T-helper 1 cell treated with Interleukin-12 subunit alpha and Interleukin-12 subunit beta and Interleukin-4 antibody, amounts not matched to agents 30 μg/mL and 1 μg/mL, for 36 hours (primary cell): Measurements from ENCODE around the gene DAP.

Experiments used
- H3K27ac Mint-ChIP-seq: one replicate; pipeline ENCODE4 v1.8.0; 2021; ENCODE audit warnings: mild to moderate bottlenecking, mixed read lengths
- H3K27me3 Mint-ChIP-seq: one replicate; pipeline ENCODE4 v1.8.0; 2021; ENCODE audit warnings: low read depth, mixed read lengths
- H3K36me3 Mint-ChIP-seq: one replicate; pipeline ENCODE4 v1.8.0; 2021; ENCODE audit warnings: low read depth, mixed read lengths
- H3K4me1 Mint-ChIP-seq: one replicate; pipeline ENCODE4 v1.8.0; 2021; ENCODE audit warnings: low read depth, mixed read lengths
- H3K4me3 Mint-ChIP-seq: one replicate; pipeline ENCODE4 v1.8.0; 2021; ENCODE audit warnings: mild to moderate bottlenecking, moderate library complexity, mixed read lengths
- H3K9me3 Mint-ChIP-seq: one replicate; pipeline ENCODE4 v1.8.0; 2021; ENCODE audit warnings: mixed read lengths

The DAP gene

DNA sequence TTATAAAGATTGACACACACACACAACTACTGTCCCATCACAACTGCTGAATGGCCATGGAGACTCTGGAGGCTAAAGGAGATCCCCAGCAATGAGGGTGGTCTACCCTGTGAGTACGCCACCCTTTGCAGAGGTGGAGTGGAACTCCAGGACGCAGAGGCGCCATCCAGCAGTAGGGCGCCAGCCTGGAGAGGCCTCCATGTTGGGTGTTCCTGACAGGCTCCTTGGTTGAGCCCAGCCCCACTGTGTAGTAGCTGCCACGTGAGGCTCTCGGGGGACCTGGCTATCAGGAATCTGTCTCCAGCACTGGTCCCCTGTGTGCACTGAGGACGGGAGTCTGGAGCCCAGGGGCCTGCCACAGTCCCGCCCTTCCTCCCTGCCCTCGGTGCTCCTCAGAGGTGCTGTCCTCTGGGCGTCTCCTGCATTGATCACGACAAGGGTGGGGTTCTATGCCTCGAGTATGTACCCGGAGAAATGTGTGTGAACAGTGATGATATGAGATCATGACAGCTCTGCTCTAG lies 72.3 kb downstream of the DAP start:
- Mint-ChIP-seq H3K27me3 (no peaks in the 10 kb centered on the region), H3K36me3 (peaks cover 4% of the 10 kb centered on the region), H3K4me3 (no peak overlapping the region), H3K9me3 (no peaks in the 10 kb centered on the region), H3K27ac (no peak overlapping the region), H3K4me1 (no peaks in the 10 kb centered on the region)

DNA sequence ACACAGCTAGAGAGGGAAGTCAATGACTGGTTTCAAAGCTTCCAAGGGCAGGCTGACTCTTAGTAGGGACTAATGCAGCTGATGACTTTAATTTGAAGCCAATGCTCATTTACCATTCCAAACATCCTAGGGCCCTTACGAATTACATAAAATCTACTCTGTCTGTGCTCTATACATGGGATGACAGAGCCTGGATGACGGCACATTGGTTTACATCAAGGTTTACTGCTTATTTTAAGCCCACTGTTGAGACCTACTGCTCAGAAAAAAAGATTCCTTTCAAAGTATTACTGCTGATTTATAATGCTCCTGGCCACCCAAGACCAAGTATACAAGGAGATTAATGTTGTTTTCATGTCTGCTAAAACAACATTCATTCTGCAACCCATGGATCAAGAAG lies 74.1 kb downstream of the DAP start:
- Mint-ChIP-seq H3K27me3 (no peaks in the 10 kb centered on the region), H3K36me3 (peaks cover 5% of the 10 kb centered on the region), H3K9me3 (no peaks in the 10 kb centered on the region), H3K27ac (no peak overlapping the region), H3K4me1 (no peaks in the 10 kb centered on the region), H3K4me3 (no peak overlapping the region)

DNA sequence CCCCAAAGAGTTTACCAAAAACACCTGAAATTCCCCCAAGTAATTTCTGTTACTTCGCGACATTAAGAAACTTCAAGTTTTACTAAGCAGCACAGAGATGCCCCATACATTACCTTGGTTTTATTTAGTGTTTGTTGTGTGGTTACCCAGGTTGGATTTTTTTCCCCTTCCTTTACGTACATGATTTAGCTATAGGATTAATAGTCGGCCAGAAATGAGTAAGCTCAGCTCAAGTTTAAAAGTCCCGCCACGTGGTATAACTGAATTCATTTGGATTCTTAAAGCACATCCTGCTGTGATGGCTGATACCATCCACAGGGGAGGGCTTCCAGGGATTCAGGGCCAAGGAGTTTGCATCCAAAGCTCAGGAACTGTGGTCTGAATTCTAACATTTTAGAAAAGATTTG lies 75.9 kb downstream of the DAP start:
- H3K4me3 Mint-ChIP-seq, result no peak overlapping the region
- no peak overlapping the region for H3K27ac Mint-ChIP-seq
- no peaks in the 10 kb centered on the region for H3K9me3 Mint-ChIP-seq
- H3K36me3 Mint-ChIP-seq, result peaks cover 5% of the 10 kb centered on the region
- no peaks in the 10 kb centered on the region for H3K4me1 Mint-ChIP-seq
- no peaks in the 10 kb centered on the region for H3K27me3 Mint-ChIP-seq

DNA sequence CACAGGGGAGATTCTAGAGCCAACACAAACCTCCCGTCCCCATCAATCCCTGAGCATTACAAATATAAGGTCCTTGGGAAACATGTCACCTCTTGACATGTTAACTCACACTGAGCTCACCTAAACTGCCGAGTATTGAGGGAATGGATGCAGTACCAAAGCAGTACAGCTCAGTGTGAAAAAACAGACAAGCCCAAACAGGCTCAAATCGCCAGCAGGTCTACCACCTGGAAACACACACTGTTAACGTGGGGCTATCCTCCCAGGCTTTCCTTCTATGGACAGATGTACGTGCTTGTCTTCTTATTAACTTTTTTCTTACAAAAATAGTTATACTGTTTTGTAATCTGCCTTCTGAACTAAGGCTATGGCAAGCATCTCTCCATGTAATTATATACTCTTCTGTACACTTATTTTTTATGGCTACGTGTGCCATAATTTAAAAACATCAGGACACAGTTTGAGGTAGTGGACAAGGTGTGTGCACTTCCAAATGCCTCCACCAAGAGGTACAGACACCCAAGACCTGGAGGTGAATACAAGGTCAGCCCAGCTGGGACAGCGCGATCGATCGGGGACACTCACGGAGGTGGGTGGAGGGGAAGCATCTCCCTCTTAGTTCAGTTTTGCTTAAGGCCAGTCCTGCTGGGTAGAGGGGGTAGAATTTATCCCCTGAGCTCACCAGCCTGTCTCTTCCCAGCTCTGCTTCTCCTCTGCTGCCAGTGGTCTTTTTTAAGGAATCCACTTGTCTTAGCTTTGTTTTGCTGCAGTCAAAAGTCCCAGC lies 76.5 kb downstream of the DAP start:
- no peak overlapping the region for H3K27ac Mint-ChIP-seq
- H3K36me3 Mint-ChIP-seq, result peaks cover 5% of the 10 kb centered on the region
- no peaks in the 10 kb centered on the region for H3K4me1 Mint-ChIP-seq
- H3K27me3 Mint-ChIP-seq, result no peaks in the 10 kb centered on the region
- no peak overlapping the region for H3K4me3 Mint-ChIP-seq
- no peaks in the 10 kb centered on the region for H3K9me3 Mint-ChIP-seq

DNA sequence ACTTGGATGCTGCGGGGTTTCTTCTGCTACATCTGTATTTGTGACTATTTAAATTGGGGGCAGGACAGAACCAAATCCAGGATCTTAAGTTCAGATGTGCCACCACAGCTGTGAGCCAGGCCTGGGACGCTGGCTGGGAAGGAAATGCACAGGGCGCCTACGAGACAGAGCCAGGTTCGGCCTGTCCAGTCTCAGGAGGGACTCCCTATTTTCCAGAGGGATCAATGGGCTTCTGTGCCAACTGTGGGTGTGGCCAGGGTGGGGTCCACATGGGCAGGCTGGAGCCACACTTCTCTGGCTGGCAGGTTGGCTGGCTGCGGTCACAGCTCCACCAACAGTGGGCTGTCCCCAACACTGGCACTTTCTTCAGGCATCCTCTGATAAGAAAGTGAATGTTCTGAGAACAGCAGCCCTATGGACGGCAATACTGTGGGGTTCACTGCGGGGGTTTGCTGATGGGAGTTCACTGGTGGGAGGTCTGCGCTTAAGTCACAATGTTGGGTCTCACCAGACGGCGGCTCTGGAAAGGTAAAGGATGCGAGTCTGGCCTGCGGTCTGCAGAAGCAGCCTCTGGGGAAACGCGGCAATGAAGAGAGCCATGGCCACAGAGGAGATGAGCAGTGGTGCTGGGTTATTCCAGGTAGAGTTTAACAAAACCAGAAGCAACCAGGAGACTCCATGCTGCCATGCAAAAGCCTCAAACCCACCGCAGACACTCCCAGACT lies 78.1 kb downstream of the DAP start:
- Mint-ChIP-seq H3K4me3 (no peak overlapping the region), H3K27ac (no peak overlapping the region), H3K36me3 (peaks cover 6% of the 10 kb centered on the region), H3K4me1 (no peaks in the 10 kb centered on the region), H3K9me3 (no peaks in the 10 kb centered on the region), H3K27me3 (no peaks in the 10 kb centered on the region)

DNA sequence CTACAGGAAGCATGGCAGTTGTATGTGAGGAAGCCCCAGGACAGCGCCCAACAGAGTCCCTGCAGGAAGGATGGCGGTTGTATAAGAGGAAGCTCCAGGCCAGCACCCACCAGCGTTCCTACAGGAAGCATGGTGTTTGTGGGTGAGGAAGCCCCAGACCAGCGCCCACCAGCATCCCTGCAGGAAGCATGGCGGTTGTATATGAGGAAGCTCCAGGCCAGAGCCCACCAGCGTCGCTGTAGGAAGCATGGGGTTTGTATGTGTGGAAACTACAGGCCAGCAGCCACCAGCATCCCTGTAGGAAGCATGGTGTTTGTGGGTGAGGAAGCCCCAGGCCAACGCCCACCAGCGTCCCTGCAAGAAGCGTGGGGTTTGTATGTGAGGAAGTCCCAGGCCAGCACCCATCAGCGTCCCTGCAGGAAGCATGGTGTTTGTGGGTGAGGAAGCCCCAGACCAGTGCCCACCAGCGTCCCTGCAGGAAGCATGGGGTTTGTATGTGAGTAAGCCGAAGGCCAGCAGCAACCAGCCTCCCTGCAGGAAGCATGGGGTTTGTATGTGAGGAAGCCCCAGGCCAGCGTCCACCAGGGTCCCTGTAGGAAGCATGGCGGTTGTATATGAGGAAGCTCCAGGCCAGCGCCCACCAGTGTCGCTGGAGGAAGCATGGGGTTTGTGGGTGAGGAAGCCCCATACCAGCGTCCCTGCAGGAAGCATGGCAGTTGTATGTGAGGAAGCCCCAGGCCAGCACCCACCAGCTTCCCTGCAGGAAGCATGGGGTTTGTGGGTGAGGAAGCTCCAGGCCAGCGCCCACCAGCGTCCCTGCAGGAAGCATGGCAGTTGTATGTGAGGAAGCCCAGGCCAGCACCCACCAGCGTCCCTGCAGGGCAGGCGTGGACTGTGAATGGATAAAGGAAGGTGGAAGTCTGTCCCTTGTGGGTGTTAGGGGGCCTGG lies 79.0 kb downstream of the DAP start:
- Mint-ChIP-seq H3K27ac (no peak overlapping the region), H3K27me3 (no peaks in the 10 kb centered on the region), H3K4me1 (no peaks in the 10 kb centered on the region), H3K4me3 (no peak overlapping the region), H3K36me3 (peaks cover 12% of the 10 kb centered on the region), H3K9me3 (peaks cover 2% of the 10 kb centered on the region)

DNA sequence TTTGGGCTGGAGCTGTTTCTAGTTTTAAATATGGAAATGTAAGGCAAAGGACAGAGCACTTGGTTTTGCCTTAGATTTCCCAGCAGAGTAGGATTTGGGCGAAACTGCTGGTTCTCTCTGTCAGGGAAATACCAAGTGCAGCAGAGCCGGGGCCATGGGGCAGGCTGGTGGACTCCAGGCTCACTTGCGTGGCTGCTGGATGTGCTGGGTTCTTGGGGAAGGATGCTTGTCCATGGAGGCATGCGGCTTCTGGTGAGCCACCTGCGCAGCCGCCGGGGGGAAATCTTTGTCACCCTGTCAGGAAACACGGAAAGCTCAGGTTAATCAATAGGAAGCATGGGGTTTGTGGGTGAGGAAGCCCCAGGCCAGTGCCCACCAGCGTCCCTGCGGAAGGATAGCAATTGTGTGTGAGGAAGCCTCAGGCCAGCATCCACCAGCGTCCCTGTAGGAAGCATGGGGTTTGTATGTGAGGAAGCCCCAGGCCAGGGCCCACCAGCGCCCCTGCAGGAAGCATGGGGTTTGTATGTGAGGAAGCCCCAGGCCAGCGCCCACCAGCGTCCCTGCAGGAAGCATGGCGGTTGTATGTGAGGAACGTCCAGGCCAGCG lies 80.1 kb downstream of the DAP start:
- H3K27me3 Mint-ChIP-seq, result no peaks in the 10 kb centered on the region
- H3K27ac Mint-ChIP-seq, result no peak overlapping the region
- H3K36me3 Mint-ChIP-seq, result peaks cover 13% of the 10 kb centered on the region
- H3K9me3 Mint-ChIP-seq, result peaks cover 3% of the 10 kb centered on the region
- H3K4me1 Mint-ChIP-seq, result no peaks in the 10 kb centered on the region
- H3K4me3 Mint-ChIP-seq, result no peak overlapping the region

DNA sequence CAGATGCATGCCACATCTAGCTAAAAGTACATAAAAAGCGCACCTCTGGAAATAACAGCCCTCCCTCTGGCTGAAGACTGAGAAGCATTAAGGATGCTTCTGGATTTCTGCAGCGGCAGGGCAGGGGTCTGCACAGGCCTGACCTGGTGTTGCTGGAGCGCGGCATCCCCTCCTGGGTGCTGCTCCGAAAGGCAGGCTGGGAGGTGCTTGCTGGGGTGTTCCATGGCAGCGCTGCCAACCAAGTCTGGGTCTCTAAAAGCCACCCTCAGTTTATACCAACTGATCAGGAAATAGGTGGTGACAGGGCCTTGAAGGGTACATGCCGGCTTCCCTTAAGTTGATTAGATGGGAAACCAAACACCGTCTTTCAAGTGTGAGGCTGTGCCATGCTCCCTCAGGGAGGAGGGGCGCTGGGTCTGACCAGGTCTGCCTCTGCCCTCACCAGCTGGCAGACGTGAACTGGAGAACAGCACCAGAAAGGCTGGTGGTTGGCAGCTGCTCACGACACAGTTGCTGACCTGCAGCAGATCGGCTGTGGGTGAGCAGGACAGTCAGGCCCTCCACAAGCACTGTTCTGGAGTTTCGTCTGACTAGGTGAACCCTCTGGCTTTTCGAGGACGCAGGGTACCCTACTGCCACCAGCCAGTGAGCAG lies 81.6 kb downstream of the DAP start:
- H3K27ac Mint-ChIP-seq, result no peak overlapping the region
- H3K27me3 Mint-ChIP-seq, result no peaks in the 10 kb centered on the region
- peaks cover 3% of the 10 kb centered on the region for H3K9me3 Mint-ChIP-seq
- no peaks in the 10 kb centered on the region for H3K4me1 Mint-ChIP-seq
- peaks cover 13% of the 10 kb centered on the region for H3K36me3 Mint-ChIP-seq
- no peak overlapping the region for H3K4me3 Mint-ChIP-seq

DNA sequence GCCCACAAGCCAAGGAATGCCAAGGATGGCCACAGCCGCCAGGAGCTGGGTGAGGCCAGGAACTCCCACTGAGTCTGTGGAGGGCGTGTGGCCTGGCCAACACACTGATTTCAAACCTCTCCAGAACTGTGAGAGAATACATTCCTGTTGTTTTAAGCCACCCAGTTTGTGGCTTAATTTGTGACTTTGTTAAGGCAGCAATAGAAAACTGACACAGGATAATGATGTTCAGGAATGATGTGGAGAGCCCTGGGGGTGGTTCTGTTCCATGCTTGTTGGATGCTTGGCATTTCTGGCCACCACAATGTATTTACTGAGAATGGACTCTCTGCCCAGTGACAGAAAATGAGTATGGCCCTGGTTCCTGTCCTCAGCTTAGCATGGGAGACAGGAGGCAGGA lies 82.8 kb downstream of the DAP start:
- Mint-ChIP-seq H3K36me3 (peaks cover 13% of the 10 kb centered on the region), H3K4me1 (no peaks in the 10 kb centered on the region), H3K27me3 (no peaks in the 10 kb centered on the region), H3K27ac (no peak overlapping the region), H3K9me3 (peaks cover 3% of the 10 kb centered on the region), H3K4me3 (no peak overlapping the region)

DNA sequence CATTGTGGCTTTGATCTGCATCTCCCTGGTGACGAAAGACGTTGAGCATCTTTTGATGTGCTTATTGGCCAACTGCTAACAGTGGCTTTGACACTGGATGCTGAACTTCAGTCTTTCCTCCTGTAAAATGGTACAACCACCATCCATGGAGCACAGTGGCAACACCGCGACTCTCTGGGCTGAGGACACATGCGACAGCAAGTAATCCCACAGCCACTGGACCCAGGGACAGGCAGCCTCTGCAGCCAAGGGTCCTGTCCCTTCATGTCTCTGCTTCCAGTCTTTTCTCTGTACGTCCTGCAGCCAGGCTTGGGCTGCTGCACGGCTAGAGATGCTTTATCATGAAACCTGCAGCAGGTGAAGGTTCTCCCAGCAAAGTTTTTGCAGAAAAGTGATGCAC lies 83.5 kb downstream of the DAP start:
- H3K27me3 Mint-ChIP-seq, result no peaks in the 10 kb centered on the region
- no peaks in the 10 kb centered on the region for H3K4me1 Mint-ChIP-seq
- H3K27ac Mint-ChIP-seq, result no peak overlapping the region

DNA sequence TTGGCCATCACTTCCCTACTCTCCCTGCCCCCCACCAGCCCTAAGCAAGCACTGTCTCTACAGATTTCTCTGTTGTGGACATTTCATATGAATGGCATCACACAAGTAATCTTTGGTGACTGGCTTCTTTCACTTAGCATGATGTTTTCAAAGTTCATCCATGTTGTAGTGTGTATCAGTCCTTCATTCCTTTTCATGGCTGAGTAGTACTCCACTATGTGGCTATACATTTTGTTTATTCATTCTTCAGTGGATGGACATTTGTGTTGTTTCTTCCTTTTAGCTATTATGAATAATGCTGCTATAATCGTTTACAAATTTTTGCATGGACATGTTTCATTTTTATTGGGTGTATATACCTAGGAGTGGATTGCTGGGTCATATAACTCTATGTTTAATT lies 84.1 kb downstream of the DAP start:
- Mint-ChIP-seq H3K4me3 (no peak overlapping the region), H3K27ac (no peak overlapping the region), H3K4me1 (no peaks in the 10 kb centered on the region), H3K9me3 (peaks cover 3% of the 10 kb centered on the region), H3K27me3 (no peaks in the 10 kb centered on the region), H3K36me3 (peaks cover 12% of the 10 kb centered on the region)

More for the DNA sequence above, 83.5 kb downstream of the DAP start:
- Mint-ChIP-seq H3K36me3 (peaks cover 13% of the 10 kb centered on the region), H3K9me3 (peaks cover 3% of the 10 kb centered on the region), H3K4me3 (no peak overlapping the region)

DNA sequence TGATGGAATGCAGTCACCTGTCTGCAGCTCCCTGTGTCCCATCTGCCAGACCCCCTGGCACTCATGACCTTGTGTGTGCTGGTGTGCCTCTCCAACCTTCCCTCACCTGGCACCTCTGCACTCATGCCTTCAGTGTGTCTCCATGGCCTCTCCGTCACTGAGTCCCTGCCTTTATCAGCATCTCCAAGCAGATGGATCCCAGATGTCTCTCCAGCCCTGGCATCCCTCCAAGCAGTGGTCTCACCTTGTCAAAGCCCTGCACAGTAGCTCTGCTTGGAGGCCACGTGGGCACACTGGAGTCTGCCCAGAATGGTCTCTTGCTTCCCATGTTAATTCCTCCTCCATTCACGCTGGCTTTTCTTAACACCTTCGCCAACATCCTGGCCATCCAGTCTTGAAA lies 84.8 kb downstream of the DAP start:
- Mint-ChIP-seq H3K4me3 (no peak overlapping the region), H3K9me3 (peaks cover 3% of the 10 kb centered on the region), H3K27me3 (no peaks in the 10 kb centered on the region), H3K36me3 (peaks cover 12% of the 10 kb centered on the region), H3K27ac (no peak overlapping the region), H3K4me1 (no peaks in the 10 kb centered on the region)

DNA sequence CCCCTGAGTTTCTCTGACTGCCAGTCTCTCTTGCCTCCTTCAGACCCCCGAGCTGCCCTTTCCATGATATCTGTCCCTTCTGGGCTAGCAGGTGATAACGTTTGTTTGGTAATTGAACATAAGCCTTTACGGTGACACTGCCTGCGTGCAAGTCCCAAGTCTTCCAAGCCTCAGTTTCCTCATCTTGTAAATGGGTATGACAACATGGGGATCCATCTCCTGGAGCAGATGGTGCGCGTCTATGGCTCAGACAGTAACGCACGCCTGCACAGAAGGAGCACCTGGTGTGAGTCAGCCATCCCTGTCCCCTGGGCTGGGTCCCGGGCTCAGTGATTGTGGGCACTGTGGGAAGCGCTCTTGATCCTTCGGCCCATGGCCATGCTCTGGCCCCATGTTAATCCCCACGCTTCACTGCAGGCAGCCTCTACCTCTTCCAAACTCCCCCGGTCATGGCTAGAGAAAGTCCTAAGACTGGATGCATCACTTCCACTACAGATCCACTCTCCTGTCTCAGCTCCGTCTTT lies 85.8 kb downstream of the DAP start:
- no peaks in the 10 kb centered on the region for H3K4me1 Mint-ChIP-seq
- H3K27me3 Mint-ChIP-seq, result no peaks in the 10 kb centered on the region
- peaks cover 12% of the 10 kb centered on the region for H3K36me3 Mint-ChIP-seq
- H3K27ac Mint-ChIP-seq, result no peak overlapping the region
- H3K9me3 Mint-ChIP-seq, result peaks cover 3% of the 10 kb centered on the region
- no peak overlapping the region for H3K4me3 Mint-ChIP-seq
